RWPE2 (cell line): ENCODE measurements around the gene LCP2.

Experiments
- ATAC-seq: fragments of 200-7000 bp; cut with Tn5 transposase; 3 replicates; pipeline ENCODE4 v1.9.1; 2021; ENCODE audit warnings: low read depth
- DNase-seq: peaks from one replicate; pipeline ENCODE4 v3.0.0-alpha.2; 2020; ENCODE audit warnings: low spot score
- H3K27ac ChIP-seq: fragments of 450-650 bp; 2 replicates; pipeline ENCODE4 v1.5.1; 2017; ENCODE audit warnings: mild to moderate bottlenecking; ENCODE audit not compliant: poor library complexity, severe bottlenecking
- H3K27me3 ChIP-seq: fragments of 250-450 bp; sonication (Bioruptor Pico); 2 replicates; pipeline ENCODE4 v1.5.1; 2021; ENCODE audit warnings: mild to moderate bottlenecking, moderate library complexity; ENCODE audit not compliant: insufficient read depth, poor library complexity, severe bottlenecking
- H3K36me3 ChIP-seq: fragments of 250-450 bp; sonication (Bioruptor Pico); 2 replicates; pipeline ENCODE4 v1.5.1; 2020; ENCODE audit warnings: low read depth, mild to moderate bottlenecking, moderate library complexity
- H3K4me1 ChIP-seq: fragments of 250-450 bp; sonication (Bioruptor Pico); 2 replicates; pipeline ENCODE4 v1.5.1; 2021; ENCODE audit warnings: mild to moderate bottlenecking, moderate library complexity; ENCODE audit not compliant: insufficient read depth, poor library complexity, severe bottlenecking
- H3K4me3 ChIP-seq: fragments of 250-450 bp; sonication (Bioruptor Pico); 2 replicates; pipeline ENCODE4 v1.5.1; 2021; ENCODE audit warnings: mild to moderate bottlenecking, moderate library complexity; ENCODE audit not compliant: severe bottlenecking
- H3K9me3 ChIP-seq: fragments of 250-450 bp; sonication (Bioruptor Pico); 2 replicates; pipeline ENCODE4 v1.5.1; 2021; ENCODE audit warnings: mild to moderate bottlenecking, moderate library complexity; ENCODE audit not compliant: severe bottlenecking
- CTCF ChIP-seq: fragments of 450-650 bp; IDR thresholded peaks from one replicate; pipeline ENCODE4 v1.5.1; 2017; ENCODE audit warnings: mild to moderate bottlenecking, moderate library complexity; ENCODE audit not compliant: poor library complexity, severe bottlenecking

LCP2 gene

GRCh38 chr5:170330568-170331054 is 33.0 kb upstream of the LCP2 start:
- Histone ChIP-seq H3K27me3 (no peaks in the 10 kb centered on the region), H3K9me3 (no peaks in the 10 kb centered on the region), H3K4me3 (no peak overlapping the region), H3K36me3 (no peaks in the 10 kb centered on the region), H3K27ac (peak overlapping the region; percentile 7), H3K4me1 (peaks cover 11% of the 10 kb centered on the region)
- TF ChIP-seq CTCF, result no peak
- DNase-seq, result no peak
- ATAC-seq, result no peak

DNA sequence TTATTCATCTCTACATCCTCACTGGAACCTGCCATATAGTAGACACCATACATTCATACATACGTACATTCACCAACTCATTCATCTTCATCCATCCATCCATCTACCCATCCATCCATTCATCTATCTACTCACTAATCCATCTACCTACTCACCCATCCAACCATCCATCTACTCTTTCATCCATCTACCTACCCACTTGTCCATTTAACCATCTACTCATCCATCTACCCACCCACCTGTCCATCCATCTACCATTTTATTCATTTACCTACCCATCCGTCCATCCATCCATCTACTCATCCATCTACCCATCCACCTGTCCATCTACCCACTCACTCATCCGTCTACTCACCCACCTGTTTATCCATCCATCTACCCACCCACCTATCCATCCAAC is 31.9 kb upstream of the LCP2 start:
- Histone ChIP-seq H3K27ac (no peak overlapping the region), H3K9me3 (no peaks in the 10 kb centered on the region), H3K36me3 (no peaks in the 10 kb centered on the region), H3K4me1 (peaks cover 11% of the 10 kb centered on the region), H3K4me3 (no peak overlapping the region), H3K27me3 (no peaks in the 10 kb centered on the region)
- no peak for ATAC-seq
- no peak for TF ChIP-seq CTCF
- DNase-seq, result no peak

- no peak for DNase-seq
- no peak for TF ChIP-seq CTCF
- Histone ChIP-seq H3K4me3 (no peak overlapping the region), H3K27ac (no peak overlapping the region), H3K36me3 (no peaks in the 10 kb centered on the region), H3K4me1 (peaks cover 11% of the 10 kb centered on the region), H3K9me3 (no peaks in the 10 kb centered on the region), H3K27me3 (peaks cover 5% of the 10 kb centered on the region)
- ATAC-seq, result no peak
Observed at GRCh38 chr5:170327829-170328228, 30.3 kb upstream of the LCP2 start.

DNA sequence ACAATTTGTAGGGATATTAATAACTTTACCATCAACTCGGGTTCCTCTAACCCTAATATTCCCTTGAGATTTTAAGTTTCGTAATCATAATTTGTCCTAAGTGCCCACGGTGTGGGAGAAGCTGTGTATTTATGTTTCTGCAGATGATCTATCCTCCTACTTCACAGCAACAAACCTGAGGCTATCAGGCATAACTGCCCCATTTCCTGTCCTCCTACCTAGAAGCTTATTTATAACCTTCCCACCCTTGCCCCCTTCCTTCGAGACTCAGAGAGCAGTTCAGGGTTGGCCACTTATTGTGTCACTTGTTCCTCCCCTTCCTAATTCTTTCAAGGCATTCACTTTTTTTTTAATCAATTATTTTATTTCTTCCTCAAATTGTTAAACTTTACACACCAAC is 29.6 kb upstream of the LCP2 start:
- no peak for ATAC-seq
- Histone ChIP-seq H3K4me3 (no peak overlapping the region), H3K27ac (no peak overlapping the region), H3K9me3 (no peaks in the 10 kb centered on the region), H3K4me1 (peaks cover 11% of the 10 kb centered on the region), H3K27me3 (peaks cover 5% of the 10 kb centered on the region), H3K36me3 (no peaks in the 10 kb centered on the region)
- no peak for DNase-seq
- TF ChIP-seq CTCF, result no peak

- Histone ChIP-seq H3K9me3 (no peaks in the 10 kb centered on the region), H3K27me3 (peaks cover 4% of the 10 kb centered on the region), H3K36me3 (no peaks in the 10 kb centered on the region), H3K4me3 (no peak overlapping the region), H3K4me1 (no peaks in the 10 kb centered on the region), H3K27ac (no peak overlapping the region)
- DNase-seq, result no peak
- TF ChIP-seq CTCF, result no peak
- ATAC-seq, result no peak
Observed at GRCh38 chr5:170319301-170319700, 21.7 kb upstream of the LCP2 start.
